IPS-18c (cell line): ENCODE data around the gene TCEANC2.
"Not testable (repeated sequence)": the region's sequence is repeated elsewhere in the genome, so short reads cannot be mapped to it uniquely, and the experiment has no call there.

ENCODE experiments used
- H3K4me3 ChIP-seq: 2 replicates; pipeline ENCODE4 v1.7.0; 2013; ENCODE audit warnings: low read depth, mild to moderate bottlenecking, low read length, moderate library complexity; ENCODE audit not compliant: insufficient read depth
- H3K9me3 ChIP-seq: one replicate; pipeline ENCODE4 v1.6.1; 2013; ENCODE audit warnings: mild to moderate bottlenecking, low read length, moderate library complexity; ENCODE audit not compliant: control insufficient read depth, insufficient read depth

The TCEANC2 gene

GRCh38 chr1:54052934-54053744 lies at the start of gene TCEANC2, which contains the start of gene TMEM59:
TSS of gene TCEANC2 (plus strand) at chr1:54053608. CDS start at chr1:54054423, 815 bp downstream.
TSS of gene TMEM59 (minus strand) at chr1:54053204. CDS start at chr1:54053188, 16 bp downstream.
- peak within 1 kb of the TSS; percentile 61 for H3K4me3 ChIP-seq

GRCh38 chr1:54003750-54004480 lies 49.5 kb upstream of the TCEANC2 start:
- not testable (repeated sequence) for H3K4me3 ChIP-seq, H3K9me3 ChIP-seq

More at GRCh38 chr1:54052934-54053744, at the start of gene TCEANC2, which contains the start of gene TMEM59:
- no peaks in the 10 kb centered on the region for H3K9me3 ChIP-seq

GRCh38 chr1:54004481-54005049 lies 48.8 kb upstream of the TCEANC2 start:
- Histone ChIP-seq H3K9me3 (peaks cover 2% of the 10 kb centered on the region), H3K4me3 (no peak overlapping the region)

- H3K9me3 ChIP-seq: peaks cover 2% of the 10 kb centered on the region
- no peak overlapping the region for H3K4me3 ChIP-seq
Observed at GRCh38 chr1:54006508-54006907, 46.9 kb upstream of the TCEANC2 start.

- H3K4me3 ChIP-seq: no peak overlapping the region
- H3K9me3 ChIP-seq: peaks cover 4% of the 10 kb centered on the region
Observed at GRCh38 chr1:54007613-54008012, 45.8 kb upstream of the TCEANC2 start.

GRCh38 chr1:54008876-54009275 lies 44.5 kb upstream of the TCEANC2 start:
- no peak overlapping the region for H3K4me3 ChIP-seq

GRCh38 chr1:54009406-54009805 lies 44.0 kb upstream of the TCEANC2 start:
- H3K9me3 ChIP-seq: peaks cover 2% of the 10 kb centered on the region
- no peak overlapping the region for H3K4me3 ChIP-seq

More at GRCh38 chr1:54008876-54009275, 44.5 kb upstream of the TCEANC2 start:
- H3K9me3 ChIP-seq: peaks cover 2% of the 10 kb centered on the region

- Histone ChIP-seq H3K4me3 (no peak overlapping the region), H3K9me3 (peaks cover 2% of the 10 kb centered on the region)
Observed at GRCh38 chr1:54010415-54011117, 42.8 kb upstream of the TCEANC2 start.

- Histone ChIP-seq H3K4me3 (no peak overlapping the region), H3K9me3 (peaks cover 2% of the 10 kb centered on the region)
Observed at GRCh38 chr1:54011316-54012007, 41.9 kb upstream of the TCEANC2 start.

- Histone ChIP-seq H3K4me3 (no peak overlapping the region), H3K9me3 (peaks cover 2% of the 10 kb centered on the region)
Observed at GRCh38 chr1:54012008-54012325, 41.4 kb upstream of the TCEANC2 start.

- H3K4me3 ChIP-seq: no peak overlapping the region
- peaks cover 2% of the 10 kb centered on the region for H3K9me3 ChIP-seq
Observed at GRCh38 chr1:54012863-54013262, 40.5 kb upstream of the TCEANC2 start.

GRCh38 chr1:54013393-54014008 lies 39.9 kb upstream of the TCEANC2 start:
- peaks cover 2% of the 10 kb centered on the region for H3K9me3 ChIP-seq
- no peak overlapping the region for H3K4me3 ChIP-seq

- Histone ChIP-seq H3K9me3 (peaks cover 2% of the 10 kb centered on the region), H3K4me3 (no peak overlapping the region)
Observed at GRCh38 chr1:54014009-54014629, 39.3 kb upstream of the TCEANC2 start.

GRCh38 chr1:54016343-54017282 lies 36.8 kb upstream of the TCEANC2 start:
- Histone ChIP-seq H3K4me3 (no peak overlapping the region), H3K9me3 (peaks cover 2% of the 10 kb centered on the region)

- no peaks in the 10 kb centered on the region for H3K9me3 ChIP-seq
- no peak within 1 kb of the TSS for H3K4me3 ChIP-seq
Observed at GRCh38 chr1:54017979-54018378, 35.4 kb upstream of the TCEANC2 start, which contains the start of gene LDLRAD1. TSS of gene LDLRAD1 (minus strand) at chr1:54018186. CDS start at chr1:54018112, 74 bp downstream.
